Measurements from ENCODE around the gene DDX41.

- TF ChIP-seq POLR2A (IDR thresholded peaks at IDR 0.05), result no peak
- TF ChIP-seq CTCF (IDR thresholded peaks at IDR 0.05), result no peak
Measured at GRCh38 chr5:177484902-177485549, 31.7 kb downstream of the DDX41 start.
